Amygdala (tissue), 56 donors: ENCODE data around the gene GP5.
A peak's percentile ranks its signal among the peaks of the same experiment; 100 is the strongest.

Experiments used
- DNase-seq, 56 donors: peaks; one replicate each; lab custom pipeline; 2025; lab: John Stamatoyannopoulos, UW

The GP5 gene

GRCh38 chr3:194397757-194398312 lies 1.2 kb downstream of the GP5 start:
- no peak for DNase-seq

GRCh38 chr3:194396859-194397756 lies 2.0 kb downstream of the GP5 start:
- no peak for DNase-seq

DNA sequence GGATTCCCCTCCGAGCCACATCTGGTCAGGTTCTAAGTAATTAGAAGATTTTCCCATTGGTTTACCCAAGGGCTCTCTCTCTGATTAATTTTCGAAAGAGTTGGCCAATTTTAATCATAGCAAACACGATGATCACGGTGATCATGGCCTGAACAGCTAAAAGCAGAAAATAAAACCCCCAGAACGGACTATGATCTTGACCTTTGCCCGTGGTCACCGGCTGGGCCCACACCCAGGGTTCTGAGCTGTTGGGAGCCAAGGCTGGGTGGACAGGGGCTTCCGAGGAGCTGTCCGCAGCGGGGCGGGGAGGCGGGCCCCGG lies 2.6 kb downstream of the GP5 start:
- DNase-seq: no peak

DNA sequence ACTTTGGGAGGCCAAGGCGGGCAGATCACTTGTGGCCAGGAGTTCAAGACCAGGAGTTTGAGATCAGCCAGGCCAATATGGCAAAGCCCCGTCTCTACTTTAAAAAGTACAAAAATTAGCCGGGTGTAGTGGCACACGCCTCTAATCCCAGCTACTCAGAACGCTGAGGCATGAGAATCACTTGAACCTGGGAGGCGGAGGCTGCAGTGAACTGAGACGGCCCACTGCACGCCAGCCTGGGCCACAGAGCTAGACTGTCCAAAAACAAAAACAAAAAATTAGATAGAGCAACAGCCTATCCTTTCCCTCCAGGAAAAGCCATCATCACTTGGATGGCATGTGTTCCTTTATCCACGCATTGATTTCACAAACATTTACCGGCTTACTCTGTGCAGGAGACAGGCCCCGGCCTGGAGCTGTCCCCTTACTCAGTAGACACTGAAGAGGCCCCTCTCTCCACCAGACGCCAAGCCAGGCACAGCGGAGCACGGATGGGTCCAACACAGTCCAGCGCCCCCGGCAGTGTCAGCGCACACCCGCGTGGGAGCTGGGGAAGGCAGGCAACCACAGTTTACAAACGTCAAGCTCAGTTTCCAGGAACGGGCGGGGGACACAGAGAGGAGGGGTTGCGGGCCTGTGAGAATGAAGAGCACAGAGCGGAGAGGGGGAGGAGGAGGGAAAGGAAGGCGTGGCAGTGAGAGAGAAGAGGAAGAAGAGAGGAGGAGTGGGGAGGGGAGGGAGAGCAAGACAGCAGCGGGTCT lies 3.1 kb downstream of the GP5 start:
- no peak for DNase-seq

GRCh38 chr3:194395212-194395611 lies 3.9 kb downstream of the GP5 start:
- no peak for DNase-seq

- no peak for DNase-seq
Observed at GRCh38 chr3:194392576-194392975, 6.5 kb downstream of the GP5 start.

GRCh38 chr3:194390835-194391234 lies 8.2 kb downstream of the GP5 start:
- DNase-seq: no peak

GRCh38 chr3:194389269-194389668 lies 9.8 kb downstream of the GP5 start:
- DNase-seq: no peak

DNA sequence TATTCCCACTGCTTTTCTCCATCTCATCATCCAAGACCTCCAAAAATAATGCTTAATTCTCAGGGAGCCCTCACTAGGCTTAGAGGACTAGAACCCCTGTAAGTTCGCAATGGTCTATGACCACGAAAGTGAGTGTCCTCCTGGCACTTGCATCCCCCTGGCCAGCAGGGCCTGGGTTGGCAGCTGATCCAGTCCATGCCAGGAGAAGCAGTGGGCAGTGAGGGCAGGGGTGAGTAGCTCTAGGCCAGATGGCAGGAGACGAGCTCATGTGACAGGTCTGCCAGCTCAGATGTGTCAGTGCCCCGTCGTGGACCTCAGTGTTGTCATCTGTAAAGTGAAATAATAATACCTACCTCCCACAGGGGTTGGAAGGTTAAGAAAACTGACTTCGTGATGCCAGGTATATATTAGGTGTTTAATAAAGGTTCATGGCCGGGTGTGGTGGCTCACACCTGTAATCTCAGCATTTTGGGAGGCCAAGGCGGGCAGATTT lies 11.1 kb downstream of the GP5 start:
- no peak for DNase-seq

GRCh38 chr3:194387276-194387675 lies 11.8 kb downstream of the GP5 start:
- DNase-seq: no peak

GRCh38 chr3:194386648-194387047 lies 12.4 kb downstream of the GP5 start:
- DNase-seq: no peak

- no peak for DNase-seq
Observed at GRCh38 chr3:194386066-194386465, 13.0 kb downstream of the GP5 start.

- no peak for DNase-seq
Observed at GRCh38 chr3:194384569-194385001, 14.5 kb downstream of the GP5 start.

DNA sequence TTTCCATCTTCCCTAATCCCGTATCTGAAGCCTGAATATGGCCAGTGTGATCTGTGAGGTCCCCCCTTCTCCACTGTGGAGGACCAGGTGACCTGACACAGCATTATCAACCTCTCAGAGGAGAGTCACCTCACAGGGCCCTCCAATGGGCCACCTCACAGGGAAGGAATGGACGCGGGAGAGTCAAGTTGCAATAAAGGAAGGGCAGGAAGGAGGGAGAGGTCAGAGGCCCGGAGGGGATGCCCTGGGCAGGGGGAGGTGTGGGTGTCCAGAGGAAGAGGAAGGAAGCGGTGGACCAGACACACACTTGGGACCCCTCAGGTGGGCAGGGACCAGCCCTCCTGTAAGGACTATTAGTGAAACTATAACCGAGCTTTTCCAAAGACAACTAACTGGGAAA lies 14.9 kb downstream of the GP5 start:
- no peak for DNase-seq

GRCh38 chr3:194383276-194383940 lies 15.7 kb downstream of the GP5 start:
- DNase-seq: no peak

DNA sequence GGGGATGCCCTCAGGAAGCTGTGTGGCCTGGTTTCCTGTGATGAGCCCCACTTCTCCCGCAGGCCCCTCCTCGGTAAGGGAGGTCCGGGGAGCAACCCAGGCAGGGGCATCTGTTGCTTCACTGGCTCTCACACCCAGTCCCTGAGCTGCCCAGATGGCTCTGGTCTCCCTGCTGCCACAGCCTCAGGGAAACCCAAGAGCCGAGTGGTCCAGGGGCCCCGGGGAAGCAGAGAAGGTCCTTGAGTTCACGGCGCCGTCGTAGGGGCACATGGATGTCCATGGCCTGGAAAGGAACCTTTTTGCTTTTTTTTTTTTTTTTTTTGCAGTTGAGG lies 16.2 kb downstream of the GP5 start:
- no peak for DNase-seq

DNA sequence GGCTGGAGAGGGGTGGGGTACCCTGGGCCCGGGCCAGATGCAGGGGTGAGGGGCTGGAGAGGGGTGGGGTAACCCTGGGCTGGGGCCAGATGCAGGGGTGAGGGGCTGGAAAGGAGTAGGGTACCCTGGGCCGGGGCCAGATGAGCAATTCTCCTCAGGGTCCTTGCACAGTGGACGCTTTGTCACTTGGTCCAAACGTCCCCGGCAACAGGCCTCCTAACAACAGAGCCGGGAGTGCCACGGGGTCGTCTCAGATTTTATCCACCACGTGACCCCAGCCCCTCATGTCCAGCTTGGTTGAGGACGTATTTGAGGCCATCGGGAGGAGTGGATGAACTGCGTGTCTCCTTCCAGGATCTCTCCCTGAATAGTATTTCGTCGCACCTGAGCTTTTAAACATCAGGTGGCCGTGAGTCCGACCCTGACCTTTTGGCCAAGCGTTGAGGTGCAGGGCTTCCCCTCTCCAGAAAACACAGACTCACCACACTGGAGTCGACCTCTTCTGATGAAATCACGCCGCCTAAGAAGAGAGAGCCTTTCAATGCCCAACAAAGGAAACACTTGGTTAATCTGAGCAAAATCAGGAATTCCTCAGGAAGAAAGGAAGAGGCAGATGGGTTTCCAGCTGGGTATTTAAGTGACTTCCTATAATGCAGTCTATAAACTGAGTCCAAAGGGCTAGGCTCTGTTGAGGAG lies 16.7 kb downstream of the GP5 start:
- peak in 1 of 56 donors; percentile 47 for DNase-seq

DNA sequence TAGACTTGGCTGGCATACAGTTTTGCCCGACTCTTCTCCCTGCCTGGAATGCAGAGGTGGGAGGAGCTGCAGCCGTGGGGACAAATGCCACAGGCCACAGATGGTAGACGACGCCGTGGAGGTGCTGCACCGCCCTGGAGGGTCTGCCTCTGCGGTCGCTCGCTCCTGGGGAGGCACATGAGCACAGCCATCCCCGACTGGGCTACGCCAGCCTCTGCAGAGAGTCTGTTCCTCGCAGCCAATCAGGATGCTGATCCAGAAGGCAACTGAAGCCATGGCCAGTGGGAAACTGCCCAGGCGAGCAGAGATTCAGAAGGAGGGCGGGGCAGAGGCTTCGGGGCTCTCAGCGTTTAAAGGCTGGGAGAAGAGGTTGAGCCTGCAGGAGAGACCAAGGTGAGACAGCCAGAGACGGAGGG lies 17.6 kb downstream of the GP5 start:
- peak in 18 of 56 donors; percentile 3 to 56 (median 24) for DNase-seq

DNA sequence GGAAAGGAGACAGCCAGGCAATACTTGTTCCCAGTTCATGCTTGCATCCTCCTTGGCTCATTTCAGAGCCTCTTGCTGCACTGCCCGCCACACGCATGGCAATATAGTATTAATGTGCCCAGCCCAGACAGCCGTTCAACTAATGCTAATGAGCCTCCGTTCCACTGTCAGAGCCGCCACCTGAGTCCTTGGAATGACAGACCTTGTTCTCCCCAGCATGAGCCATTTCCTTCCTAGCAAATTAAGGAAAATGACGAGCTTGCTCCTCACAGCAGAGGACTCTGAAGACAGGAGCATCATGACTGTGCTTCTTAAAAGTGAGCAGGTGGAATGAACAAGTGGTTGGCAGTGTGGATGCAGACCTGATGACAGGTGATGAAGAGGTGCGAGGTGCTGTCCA lies 18.7 kb downstream of the GP5 start:
- DNase-seq: no peak

DNA sequence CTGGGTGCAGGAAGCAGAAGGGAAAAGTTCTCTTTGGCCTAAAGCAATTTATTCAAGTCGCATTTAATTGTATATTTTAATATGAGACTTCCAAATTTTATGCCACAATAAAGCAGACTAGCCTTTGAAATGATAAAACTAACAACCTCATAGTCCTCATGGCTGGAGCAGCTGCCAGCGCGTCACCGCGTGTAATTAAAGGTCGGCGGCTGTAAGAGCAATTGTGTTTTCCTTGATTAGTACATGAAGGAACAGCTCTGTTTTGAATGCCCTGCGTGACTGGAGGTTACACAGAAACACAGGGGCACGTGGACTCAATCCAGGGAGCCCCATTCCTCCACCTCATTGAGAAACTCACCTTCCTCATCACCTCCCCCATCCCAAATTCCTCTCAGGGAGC lies 19.4 kb downstream of the GP5 start:
- DNase-seq: no peak
